ENCODE data around the gene DLX2.

The DLX2 gene

DNA sequence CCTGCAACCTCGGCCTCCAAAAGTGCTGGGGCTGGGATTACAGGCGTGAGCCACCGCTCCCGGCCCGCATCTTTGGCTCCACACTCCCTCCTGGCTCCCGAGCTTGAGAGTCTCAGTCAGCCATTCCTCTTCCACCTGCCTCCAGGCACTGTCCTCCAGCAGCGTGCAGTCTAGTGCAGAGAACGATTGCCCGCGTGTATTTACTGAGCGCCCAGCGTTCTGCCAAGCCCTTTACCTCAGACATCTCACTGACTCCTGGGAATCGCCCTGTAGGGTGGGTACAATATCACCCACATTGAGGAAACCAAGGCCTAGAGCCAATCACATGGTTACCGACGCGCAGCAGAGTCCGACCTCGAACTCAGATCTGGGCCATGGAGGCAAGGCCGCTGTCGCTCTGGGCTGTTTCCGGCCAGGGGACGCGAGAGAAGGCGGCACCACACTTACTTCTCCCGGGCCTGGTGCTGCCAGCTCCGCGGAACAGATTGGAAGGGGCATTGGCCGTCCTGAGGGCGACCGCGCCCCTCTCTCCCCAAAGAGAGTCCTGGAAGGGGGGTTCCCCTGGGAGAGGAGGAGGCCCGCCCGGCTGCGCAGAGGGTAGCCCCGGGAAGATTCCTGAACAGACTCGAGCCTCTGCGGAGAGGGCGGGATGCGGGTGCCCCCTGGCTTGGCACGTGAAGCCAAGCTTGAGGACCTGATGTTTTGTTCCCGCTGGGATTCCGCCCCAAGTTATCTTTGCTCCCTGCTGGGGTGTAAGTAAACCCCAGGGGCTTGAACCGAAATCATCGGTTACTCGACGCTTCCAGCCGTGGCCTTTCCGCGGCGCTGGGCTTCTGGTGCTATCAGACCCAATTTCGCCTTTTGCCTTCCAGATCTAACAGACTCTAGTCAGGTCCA lies 5.2 kb upstream of the DLX2 start:
- no peak for DNase-seq (ENCODE audit: low read depth)

DNA sequence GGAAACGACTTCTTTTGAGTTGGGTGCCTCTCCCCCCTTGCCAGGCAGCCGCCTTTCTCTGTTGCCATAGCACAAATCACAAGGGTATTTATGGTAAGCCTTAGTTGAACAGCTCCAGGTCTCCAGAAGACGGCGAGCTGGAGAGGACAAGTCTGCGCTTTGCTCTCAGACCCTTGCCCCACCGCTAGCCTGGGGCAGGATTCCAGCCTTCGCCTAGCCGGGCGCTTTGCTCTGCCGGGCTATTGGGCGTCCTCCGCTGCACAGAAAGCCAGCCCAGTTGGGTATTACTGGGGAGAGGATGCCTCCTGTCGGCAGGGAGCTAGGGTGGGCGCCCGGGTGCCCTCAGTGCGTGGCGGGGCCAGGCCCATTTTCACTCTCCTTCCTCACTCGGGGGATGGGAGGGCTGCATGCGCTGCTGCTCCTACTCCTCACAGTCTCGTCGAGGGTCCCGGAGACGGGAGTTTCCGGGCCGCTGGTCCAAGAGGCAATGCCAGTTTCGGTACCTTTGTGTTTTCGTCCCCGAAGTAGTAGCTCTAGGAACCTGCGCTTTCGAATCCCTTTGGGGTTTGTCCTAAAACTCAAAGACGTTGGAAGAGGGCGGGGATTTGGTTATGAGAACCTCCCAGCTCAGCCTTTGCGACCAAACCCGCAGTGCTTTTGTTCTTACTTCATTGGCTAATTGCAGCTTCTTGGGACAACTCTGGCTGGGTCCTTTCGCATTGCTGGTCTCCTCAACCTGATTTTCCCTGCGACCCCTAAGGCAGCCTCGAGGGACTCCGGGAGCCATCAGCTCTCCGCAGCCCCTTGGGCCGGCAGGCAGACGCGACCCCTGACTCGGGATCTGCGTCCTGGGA lies 3.6 kb upstream of the DLX2 start:
- DNase-seq (ENCODE audit: low read depth): no peak

DNA sequence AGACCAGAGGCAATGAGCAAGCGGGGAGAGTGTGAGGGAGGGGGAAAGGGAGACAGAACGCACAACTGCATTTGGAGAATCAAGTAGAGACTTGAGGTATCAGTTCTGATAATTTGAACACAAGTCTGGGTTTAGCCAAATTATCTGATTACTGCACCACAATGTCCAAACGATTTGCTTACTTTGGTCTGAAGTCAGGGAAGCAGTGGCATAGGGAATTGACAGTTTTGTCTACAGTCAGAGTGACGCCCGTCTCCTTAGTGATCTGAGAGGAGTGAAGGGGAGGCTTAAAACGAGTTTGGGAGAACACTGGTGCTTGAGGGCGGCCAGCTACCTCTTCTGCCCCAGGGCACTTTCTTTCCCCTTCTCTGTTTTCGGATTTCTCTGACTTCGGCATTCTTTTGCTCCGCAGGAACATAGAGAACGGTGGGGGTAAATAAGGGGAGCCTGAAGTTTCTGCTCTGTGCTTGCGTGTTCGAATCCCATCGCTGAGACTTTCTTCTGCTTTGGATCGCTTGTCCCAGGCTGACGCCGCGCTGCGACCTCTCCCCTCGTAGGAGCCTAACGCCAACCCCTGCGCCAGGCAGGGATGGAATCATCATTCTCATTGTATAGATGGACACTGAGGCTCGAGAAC lies 2.9 kb upstream of the DLX2 start:
- DNase-seq (ENCODE audit: low read depth): no peak

DNA sequence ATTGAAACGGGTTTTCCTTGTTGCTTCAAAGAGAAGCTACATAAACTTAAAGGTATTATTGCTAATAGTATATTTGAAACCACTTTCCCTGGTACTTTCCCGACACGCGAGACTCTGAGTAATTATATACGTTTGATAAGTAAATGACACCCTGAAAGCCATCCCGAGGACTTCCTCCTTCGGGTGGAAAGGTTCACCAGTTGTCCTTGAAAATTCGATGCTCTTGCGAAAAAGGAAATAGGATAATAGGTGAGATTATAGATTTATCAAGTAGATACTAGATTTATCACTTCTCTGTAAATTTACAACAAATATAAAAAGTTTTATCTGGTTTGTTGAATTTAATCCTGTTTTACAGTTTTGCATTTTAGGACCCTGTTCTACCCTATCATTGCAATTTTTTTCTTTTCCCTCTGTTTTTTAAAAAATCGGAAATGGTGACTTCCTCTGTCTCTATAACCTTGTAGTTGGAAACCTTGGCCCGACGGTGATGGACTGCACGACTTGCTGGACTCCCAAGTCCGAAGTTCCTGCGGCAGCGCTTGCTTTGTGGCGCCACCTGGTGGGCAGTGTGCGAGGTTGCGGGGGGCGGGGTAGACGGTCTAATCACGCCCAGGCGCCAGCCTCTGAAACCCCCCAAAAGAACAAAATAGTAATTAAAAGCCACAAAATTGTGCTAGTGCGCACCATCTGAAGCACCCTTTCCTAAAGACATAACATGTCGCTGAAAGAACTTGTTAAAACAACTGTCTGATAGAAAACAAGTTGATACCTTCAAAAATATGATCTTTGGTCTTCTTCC lies 972 bp upstream of the DLX2 start:
- peak; percentile 65 for DNase-seq (ENCODE audit: low read depth)

DNA sequence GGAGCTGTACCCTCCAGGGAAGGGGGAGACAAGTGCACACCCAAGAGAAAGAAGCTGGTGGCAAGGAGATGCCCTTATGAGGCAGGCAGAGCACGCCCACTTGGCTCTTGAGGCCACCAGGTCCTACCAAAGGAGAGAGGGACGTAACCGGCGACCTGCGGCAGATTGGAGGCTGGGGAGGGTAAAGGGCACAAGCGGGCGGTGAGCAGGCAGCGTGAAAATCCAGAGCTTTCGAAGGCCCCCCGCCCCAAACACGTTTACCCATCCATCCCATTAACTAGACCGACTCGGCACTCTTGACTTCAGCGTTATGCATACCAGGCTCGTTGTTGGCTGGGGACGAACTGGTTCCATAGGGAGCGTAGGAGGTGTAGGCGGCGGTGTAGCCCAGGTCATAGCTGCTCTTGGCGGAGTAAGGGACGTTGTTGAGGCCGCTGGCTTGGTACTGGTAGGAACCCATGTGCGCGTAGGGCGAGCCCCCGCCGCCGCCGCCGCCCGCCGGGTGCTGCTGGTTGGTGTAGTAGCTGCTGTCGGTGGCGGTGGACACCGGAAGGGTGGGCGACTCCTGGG lies 794 bp downstream of the DLX2 start:
- no peak for DNase-seq (ENCODE audit: low read depth)

DNA sequence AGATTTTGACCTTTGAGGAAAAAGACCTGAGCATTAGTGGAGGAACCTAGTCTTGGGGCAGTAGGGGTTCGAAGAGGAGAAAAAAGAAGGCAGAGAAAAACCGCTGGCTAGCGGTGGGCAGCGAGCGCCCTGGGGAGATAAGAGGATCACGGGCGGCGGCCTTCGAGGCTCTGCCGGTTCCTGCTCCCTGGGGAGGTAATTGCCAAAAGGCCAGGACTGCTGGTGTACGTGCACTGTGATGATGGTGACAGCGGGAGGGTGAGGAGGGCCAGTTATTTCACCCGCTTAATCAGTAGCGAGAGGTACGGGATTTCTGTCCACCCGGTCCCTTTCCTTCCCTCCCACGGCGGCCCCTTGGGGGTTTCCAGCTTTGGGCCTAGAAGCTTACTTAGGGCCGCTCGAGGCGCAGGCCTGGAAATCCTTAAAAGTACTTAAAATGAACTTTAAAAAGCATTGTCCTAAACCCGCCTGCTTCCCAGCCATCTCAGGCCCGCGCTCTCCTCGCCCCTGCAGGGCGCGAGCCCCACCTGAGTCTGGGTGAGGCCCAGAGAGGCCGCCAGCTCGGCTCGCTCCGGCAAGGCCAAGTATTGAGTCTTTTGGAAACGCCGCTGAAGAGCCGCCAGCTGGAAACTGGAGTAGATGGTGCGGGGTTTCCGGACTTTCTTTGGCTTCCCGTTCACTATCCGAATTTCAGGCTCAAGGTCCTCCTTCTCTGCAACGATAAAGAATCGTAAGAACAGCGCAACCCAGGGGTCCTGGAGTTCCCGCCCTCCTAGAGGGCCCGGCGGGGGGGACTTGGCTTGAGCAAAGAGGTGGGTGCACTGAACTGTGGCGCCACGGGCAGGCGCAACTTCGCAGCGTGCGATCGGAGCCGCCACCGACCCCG lies 1.5 kb downstream of the DLX2 start:
- no peak for DNase-seq (ENCODE audit: low read depth)

DNA sequence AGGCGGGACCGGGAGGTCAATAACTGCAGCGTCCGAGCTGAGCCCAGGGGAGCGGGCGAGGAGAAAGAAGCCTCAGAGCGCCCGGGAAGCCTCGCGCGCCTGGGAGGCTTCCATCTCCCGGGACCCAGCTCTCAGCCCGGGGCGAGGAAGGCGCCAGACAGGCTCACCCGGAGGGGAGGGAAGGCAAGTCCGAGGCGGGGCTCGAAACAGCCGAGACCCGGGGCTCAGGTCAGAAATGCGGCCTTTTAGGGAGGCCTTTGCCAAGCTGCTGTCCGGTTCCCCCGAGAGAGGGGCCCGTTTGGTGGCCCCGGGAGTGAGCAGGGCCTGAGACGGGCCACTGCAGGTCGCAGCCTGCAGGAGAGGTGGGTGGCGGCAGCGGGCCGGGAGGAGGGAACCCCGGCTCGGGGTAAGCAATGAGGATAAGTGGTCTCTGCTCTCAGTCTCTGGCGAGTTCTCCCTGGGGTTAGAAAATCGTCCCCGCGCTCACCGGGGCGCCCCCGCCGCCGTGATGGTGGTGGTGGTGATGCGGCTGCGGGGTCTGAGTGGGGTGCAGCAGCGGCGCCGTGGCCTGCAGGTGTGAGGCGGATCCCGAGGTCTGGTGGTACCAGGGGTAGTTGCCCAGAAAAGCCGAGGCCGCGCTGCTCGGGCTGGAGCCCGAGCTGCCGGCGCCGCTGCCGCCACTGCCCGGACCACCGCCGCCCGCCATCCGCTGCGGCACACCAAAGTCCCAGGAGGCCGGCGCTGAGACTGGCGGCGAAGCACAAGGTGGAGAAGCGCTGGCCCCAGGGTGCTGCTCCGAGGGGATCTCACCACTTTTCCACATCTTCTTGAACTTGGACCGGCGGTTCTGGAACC lies 2.4 kb downstream of the DLX2 start:
- DNase-seq (ENCODE audit: low read depth): no peak

DNA sequence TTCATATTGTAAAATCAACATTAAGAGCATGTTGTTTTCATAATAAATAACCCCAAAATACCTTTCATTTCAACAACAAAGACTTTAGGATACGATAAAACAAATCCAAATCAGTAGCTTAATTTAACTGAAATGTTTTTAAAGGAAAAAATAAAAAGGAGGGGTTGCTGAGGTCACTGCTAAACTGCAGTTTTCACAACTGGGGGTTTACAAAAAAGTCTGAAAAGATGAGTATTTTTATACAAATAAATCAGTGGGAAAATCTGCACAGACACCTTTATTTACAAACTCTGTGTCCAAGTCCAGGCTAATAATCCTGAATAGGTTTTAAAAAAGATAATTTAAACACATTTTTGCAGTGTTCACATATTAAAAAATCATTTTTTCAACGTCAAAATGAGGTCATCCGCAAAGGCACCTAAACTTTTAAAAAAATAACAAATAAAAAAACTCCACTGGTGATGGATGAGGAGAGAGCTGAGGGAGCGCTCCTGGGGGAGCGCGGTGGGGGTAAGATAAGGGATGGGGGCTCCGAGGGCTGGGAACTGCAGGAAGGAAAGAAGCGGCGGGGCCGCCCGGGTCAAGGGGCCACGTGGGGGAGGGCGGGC lies 3.1 kb downstream of the DLX2 start:
- DNase-seq (ENCODE audit: low read depth): no peak

DNA sequence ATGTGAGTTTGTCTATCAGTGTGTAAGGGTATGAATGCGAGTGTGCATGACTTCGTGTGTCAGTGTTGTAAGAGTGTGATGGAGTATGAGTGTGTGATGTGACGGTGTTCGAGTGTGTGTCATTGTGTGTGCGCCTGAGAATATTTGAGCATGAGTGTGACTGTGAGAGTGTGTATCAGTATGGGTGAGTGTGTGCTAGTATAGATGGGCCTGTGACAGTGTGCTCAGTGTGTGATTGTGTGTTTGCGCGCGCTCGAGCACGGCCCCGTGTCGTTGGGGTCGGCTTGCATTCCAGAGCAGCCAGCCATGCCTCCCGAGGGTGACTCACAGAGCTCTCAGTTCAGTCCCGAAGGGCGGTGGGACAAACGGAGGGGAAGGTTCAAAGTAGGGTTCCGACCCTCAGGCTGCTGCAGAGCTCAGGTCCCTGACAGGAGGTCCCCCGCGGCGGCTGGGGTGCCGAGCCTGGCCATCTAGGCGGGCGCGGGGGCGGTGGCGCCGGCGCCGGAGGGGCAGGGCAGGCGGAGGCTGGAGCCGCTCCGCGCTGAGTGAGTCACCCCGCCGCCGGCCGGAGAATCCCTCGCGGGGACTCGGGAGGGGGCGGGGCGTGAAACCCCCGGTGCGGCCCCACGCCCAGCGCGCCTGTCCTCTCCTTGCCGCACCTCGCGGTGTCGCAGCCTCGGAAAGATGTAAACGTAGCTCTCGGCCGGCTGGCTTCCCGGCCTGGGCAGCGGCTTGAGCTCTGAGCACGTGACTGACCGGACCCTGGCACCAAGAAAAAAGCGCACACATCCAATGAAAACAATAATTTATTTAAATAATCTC lies 3.8 kb downstream of the DLX2 start:
- no peak for DNase-seq (ENCODE audit: low read depth)

DNA sequence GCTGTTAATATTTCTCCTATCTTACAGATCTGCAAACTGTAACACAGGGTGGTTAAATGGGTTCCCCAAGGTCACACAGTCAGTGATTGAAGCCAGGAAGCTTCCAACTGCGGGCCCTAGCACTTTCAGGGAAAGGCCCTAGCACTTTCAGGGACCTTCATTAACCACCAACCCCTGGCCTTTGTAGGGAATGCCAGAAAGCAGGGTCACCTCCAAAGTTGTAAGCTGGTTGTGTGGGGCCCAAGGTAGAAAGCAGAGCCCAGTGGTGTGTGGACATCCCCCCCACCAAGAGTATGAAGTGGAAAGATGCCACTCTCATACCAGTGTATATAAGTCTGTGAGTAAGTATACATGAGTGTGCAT lies 4.4 kb downstream of the DLX2 start:
- no peak for DNase-seq (ENCODE audit: low read depth)

DNA sequence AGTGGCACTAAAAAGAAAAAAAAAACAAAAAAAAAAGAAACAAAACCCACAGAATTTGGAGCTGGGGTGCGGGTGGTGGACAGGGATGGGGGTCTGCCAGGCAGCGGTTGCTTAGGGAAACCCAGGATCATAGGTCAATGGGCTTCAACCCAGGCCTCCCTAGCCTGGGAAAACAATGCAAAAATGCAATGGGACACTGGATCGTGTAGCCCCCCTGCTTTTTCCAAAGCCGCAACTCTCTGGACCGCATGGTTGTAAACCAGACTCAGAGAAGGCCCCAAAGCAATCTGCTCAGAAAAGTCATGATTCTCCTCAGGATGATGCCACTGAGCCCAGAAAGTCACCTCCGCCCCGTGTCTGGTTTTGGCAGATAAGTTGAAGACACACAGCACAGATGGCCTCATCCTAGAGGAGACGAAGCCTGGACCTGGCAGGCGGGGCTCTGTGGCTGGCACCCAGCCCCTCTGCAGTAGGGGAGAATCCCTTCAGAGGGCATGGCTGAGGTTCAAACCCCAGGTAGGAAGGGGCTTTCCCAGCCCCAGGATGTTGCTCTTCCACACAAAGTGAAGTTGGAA lies 5.1 kb downstream of the DLX2 start:
- no peak for DNase-seq (ENCODE audit: low read depth)

DNA sequence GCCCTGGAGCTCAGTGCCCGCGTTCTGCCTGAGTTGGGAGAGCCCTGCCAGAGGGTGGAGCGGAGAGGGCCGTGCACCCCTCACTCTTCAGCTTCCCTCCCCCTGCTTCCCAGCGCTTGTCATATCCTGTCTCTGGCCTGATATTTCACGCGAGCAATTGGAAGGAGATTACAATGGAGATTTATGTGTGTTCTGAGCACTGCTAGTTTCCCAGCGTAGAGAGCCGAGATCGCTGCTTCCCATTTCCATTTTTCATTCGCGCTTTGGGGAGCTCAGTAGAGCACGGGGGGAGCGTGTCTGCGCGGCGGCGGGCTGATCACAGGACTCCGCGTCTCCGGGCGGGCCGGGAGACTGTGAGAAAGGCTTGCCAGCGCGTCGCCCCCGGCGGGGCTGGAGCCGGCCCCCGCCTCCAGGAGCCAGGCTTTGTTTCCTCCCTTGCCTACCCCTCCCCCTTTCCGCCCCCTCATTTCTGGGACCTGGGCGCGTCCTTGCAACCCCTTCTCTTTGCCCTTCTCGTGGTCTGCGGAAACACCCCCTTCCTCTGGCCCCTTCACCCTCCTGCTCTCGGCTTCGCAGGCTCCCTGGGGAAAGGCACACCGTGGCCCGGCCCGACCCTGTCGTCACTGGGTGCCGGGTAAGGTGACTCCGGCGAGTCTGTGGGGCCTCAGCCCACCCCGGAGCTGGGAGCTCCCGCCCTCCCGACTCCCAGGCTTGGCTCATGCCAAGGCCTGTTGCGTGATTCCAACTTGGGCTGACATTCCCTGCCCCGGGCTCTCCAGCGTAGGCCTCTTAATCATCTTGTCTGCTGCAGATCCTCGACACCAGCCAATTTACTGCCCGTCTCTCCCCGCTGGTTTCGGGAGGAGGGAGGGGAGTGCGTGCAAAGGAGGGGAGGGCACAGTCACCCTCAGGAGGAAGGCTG lies 5.8 kb downstream of the DLX2 start:
- no peak for DNase-seq (ENCODE audit: low read depth)

DNA sequence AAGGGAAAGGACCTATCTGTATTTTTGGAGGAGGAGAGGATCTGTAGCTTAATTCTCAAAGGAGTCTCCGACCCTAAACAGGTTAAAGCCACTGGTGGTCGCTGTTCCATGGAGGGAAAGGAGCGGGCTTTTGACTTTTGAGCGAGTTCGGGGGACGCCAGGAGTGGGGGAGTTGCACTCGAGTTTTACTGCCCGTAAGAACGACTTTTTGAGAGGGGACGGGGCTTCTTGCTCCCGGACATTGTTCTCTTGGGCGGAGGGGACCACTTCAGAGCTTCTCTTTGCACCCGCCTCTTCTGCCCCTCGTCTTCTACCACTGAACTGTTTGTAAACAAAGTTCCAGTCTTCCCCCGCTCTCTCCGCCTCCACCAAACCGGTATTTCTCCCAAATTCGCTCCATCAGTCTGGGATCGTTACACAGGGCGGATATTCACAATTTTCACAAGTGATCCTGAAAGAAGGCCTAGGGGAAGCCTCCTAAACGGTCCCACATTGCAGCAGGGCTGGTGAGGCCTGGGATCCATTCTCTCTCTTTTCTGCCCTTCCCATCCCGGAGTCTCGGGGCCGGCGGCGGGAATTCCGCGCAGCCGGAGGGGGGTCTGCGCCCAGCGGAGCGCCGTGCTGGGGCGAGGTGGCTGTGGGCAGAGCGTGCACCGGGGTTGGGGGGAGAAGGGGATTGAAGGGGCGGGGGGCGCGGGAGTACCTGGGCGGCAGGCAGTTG lies 6.6 kb downstream of the DLX2 start:
- no peak for DNase-seq (ENCODE audit: low read depth)

DNA sequence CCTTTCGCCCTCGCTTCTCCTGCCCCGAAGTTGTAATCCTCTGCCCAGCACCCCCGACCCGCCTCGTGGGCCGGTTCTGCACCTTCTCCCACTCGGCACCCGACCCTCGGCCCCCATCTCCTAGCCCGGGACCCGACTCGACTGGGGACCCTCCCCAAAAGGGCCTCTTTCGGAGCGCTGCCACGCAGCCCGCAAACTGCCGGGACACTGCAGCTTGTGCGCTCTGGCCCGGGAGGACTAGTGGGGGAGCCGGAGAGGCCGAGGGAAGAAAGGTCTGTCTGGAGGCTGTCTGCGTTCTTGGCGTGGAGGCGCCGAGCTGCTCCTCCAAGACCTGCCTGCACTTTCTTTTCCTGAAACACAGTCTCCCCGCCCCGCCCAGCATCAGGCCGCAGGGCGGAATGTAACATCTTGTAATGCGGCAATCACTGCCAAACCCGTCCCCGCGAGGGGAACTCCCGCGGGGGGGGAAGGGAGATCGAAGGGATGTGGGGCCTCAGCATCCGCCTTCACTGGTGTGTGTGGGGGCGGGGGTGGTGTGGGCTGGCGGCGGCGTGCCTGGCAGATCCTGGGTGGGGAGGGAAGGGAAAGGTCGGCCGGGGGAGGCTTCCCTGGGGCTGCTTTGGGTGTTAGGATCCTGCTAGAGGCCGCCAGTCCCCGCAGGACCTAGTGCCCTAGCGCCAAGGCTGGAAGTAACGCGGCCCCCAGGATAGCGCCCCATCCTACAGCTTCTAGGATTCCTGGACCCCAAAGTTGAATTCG lies 7.4 kb downstream of the DLX2 start:
- DNase-seq (ENCODE audit: low read depth): peak; percentile 61
